GM18909 (cell line): ENCODE results near the gene ARHGAP24.
A peak's percentile ranks its signal among the peaks of the same experiment; 100 is the strongest.
"Not testable (repeated sequence)": the region's sequence is repeated elsewhere in the genome, so short reads cannot be mapped to it uniquely, and the experiment has no call there.

Experiments
- ATAC-seq: cut with Tn5 transposase; IDR thresholded peaks from one replicate; pipeline ENCODE4 v1.9.1; 2021; ENCODE audit warnings: mild to moderate bottlenecking; ENCODE audit not compliant: unreplicated experiment, poor library complexity

The ARHGAP24 gene

GRCh38 chr4:85967872-85968271, 492.9 kb downstream of the ARHGAP24 start:
- no peak for ATAC-seq

GRCh38 chr4:85968945-85969819, 494.2 kb downstream of the ARHGAP24 start:
- ATAC-seq, result peak; percentile 72

- ATAC-seq, result no peak
Observed at GRCh38 chr4:85970535-85970934, 495.6 kb downstream of the ARHGAP24 start.

- ATAC-seq, result peak; percentile 96
Observed at GRCh38 chr4:85979276-85979675, 504.3 kb downstream of the ARHGAP24 start.

GRCh38 chr4:85986266-85986665, 511.3 kb downstream of the ARHGAP24 start:
- no peak for ATAC-seq

- ATAC-seq, result no peak
Observed at GRCh38 chr4:85993641-85994040, 518.7 kb downstream of the ARHGAP24 start.

GRCh38 chr4:85994576-85994975, 519.6 kb downstream of the ARHGAP24 start:
- ATAC-seq, result no peak

- peak; percentile 72 for ATAC-seq
Observed at GRCh38 chr4:85995361-85995760, 520.4 kb downstream of the ARHGAP24 start.

GRCh38 chr4:86001591-86001990, 526.6 kb downstream of the ARHGAP24 start:
- ATAC-seq, result no peak

GRCh38 chr4:86004030-86004429, 529.1 kb downstream of the ARHGAP24 start:
- ATAC-seq, result no peak

- ATAC-seq, result no peak
Observed at GRCh38 chr4:86006057-86006456, 531.1 kb downstream of the ARHGAP24 start.

- no peak for ATAC-seq
Observed at GRCh38 chr4:86007042-86007441, 532.1 kb downstream of the ARHGAP24 start.

GRCh38 chr4:86011117-86011516, 536.2 kb downstream of the ARHGAP24 start:
- no peak for ATAC-seq

- no peak for ATAC-seq
Observed at GRCh38 chr4:86013621-86014020, 538.7 kb downstream of the ARHGAP24 start.

- peak; percentile 91 for ATAC-seq
Observed at GRCh38 chr4:86014599-86014998, 539.6 kb downstream of the ARHGAP24 start.

- ATAC-seq, result peak; percentile 17
Observed at GRCh38 chr4:86015412-86016350, 540.7 kb downstream of the ARHGAP24 start.

GRCh38 chr4:86019362-86019761, 544.4 kb downstream of the ARHGAP24 start:
- no peak for ATAC-seq

- ATAC-seq, result no peak
Observed at GRCh38 chr4:86019906-86020305, 545.0 kb downstream of the ARHGAP24 start.

GRCh38 chr4:86021671-86022070, 546.7 kb downstream of the ARHGAP24 start:
- not testable (repeated sequence) for ATAC-seq

GRCh38 chr4:86026720-86027119, 551.8 kb downstream of the ARHGAP24 start:
- no peak for ATAC-seq

- no peak for ATAC-seq
Observed at GRCh38 chr4:86031927-86032326, 557.0 kb downstream of the ARHGAP24 start.
